Endodermal cell (in vitro differentiated cells): Measurements from ENCODE around the gene NUFIP1. TPM values are rescaled to one million over a fixed set of nuclear protein-coding genes. Genes with fewer than 3 reads are reported as not detected.

Experiments
- DNase-seq: peaks from one replicate; pipeline ENCODE4 v3.0.0-alpha.2; 2017
- H3K27ac ChIP-seq: 2 replicates; pipeline ENCODE4 v1.5.1; 2013; ENCODE audit warnings: mild to moderate bottlenecking, low read depth, low read length, moderate library complexity
- H3K27me3 ChIP-seq: 2 replicates; pipeline ENCODE4 v1.6.1; 2013; ENCODE audit warnings: mild to moderate bottlenecking, low read length, moderate library complexity; ENCODE audit not compliant: insufficient read depth, control insufficient read depth, poor library complexity, severe bottlenecking
- H3K36me3 ChIP-seq: 2 replicates; pipeline ENCODE4 v1.7.0; 2013; ENCODE audit warnings: mild to moderate bottlenecking, low read length, moderate library complexity; ENCODE audit not compliant: control insufficient read depth, insufficient read depth
- H3K4me1 ChIP-seq: one replicate; pipeline ENCODE4 v1.7.0; 2013; ENCODE audit warnings: low read length; ENCODE audit not compliant: control insufficient read depth, insufficient read depth
- H3K4me3 ChIP-seq: 2 replicates; pipeline ENCODE4 v1.5.1; 2013; ENCODE audit warnings: mild to moderate bottlenecking, low read length, moderate library complexity
- H3K9ac ChIP-seq: 2 replicates; pipeline ENCODE4 v1.6.1; 2013; ENCODE audit warnings: mild to moderate bottlenecking, low read length, moderate library complexity; ENCODE audit not compliant: poor library complexity, severe bottlenecking; ENCODE audit errors: extremely low read depth
- H3K9me3 ChIP-seq: 2 replicates; pipeline ENCODE4 v1.6.1; 2013; ENCODE audit warnings: mild to moderate bottlenecking, low read length, moderate library complexity; ENCODE audit not compliant: control insufficient read depth
- H3K27ac Mint-ChIP-seq: 2 replicates; pipeline ENCODE4 v1.8.0; 2020; ENCODE audit warnings: mixed read lengths
- H3K27me3 Mint-ChIP-seq: 2 replicates; pipeline ENCODE4 v1.8.0; 2021; ENCODE audit warnings: mild to moderate bottlenecking, mixed read lengths; ENCODE audit not compliant: insufficient read depth
- H3K36me3 Mint-ChIP-seq: 2 replicates; pipeline ENCODE4 v1.8.0; 2020; ENCODE audit warnings: low read depth, mixed read lengths
- H3K4me1 Mint-ChIP-seq: 2 replicates; pipeline ENCODE4 v1.8.0; 2020; ENCODE audit warnings: mixed read lengths
- H3K4me3 Mint-ChIP-seq: 2 replicates; pipeline ENCODE4 v1.8.0; 2020; ENCODE audit warnings: mild to moderate bottlenecking, moderate library complexity, mixed read lengths
- H3K9me3 Mint-ChIP-seq: 2 replicates; pipeline ENCODE4 v1.8.0; 2020; ENCODE audit warnings: mild to moderate bottlenecking, mixed read lengths
- CTCF ChIP-seq: fragments of 200-600 bp; sonication (generic); conservative IDR thresholded peaks from 2 replicates; pipeline ENCODE4 v1.5.0; 2021; ENCODE audit warnings: antibody characterized with exemption, mild to moderate bottlenecking
- WGBS, 2 experiments: methylation state at CpG; one replicate each; pipeline versions ENCODE4 v1.1.5 to v1.1.7; 2013; ENCODE audit warnings: missing lambda C conversion rate in 2 of 2, mixed read lengths in 1 of 2; ENCODE audit not compliant: insufficient coverage in 1 of 2, insufficient read length in 1 of 2; 5-methylcytosine and 5-hydroxymethylcytosine counted together
- total RNA-seq, 2 donors: library from RNA; stranded (reverse); fragmentation: NEBNext Ultra II Directional in 1 of 2; extraction: Animal tissue kit (Norgen Biotek cat#: 25700) in 1 of 2; gene quantifications; 2 replicates in 1 of 2; 3 replicates in 1 of 2; pipeline ENCODE4 v1.2.1, GENCODE V29; 2021

The NUFIP1 gene
- total RNA-seq, 2 donors from 2014 or later: 11.0 to 13.9 TPM

GRCh38 chr13:44976196-44976595 lies 13.1 kb downstream of the NUFIP1 start:
- TF ChIP-seq CTCF: no peak
- Mint-ChIP-seq H3K4me3 (no peak overlapping the region), H3K9me3 (no peaks in the 10 kb centered on the region)

GRCh38 chr13:44974056-44974793 lies 15.0 kb downstream of the NUFIP1 start:
- peaks cover 56% of the 10 kb centered on the region for H3K36me3 ChIP-seq
- H3K4me1 Mint-ChIP-seq: no peaks in the 10 kb centered on the region
- peaks cover 23% of the 10 kb centered on the region for H3K36me3 Mint-ChIP-seq
- no peak overlapping the region for H3K27ac Mint-ChIP-seq
- no peak overlapping the region for H3K9ac ChIP-seq
- no peaks in the 10 kb centered on the region for H3K27me3 Mint-ChIP-seq
- H3K27ac ChIP-seq: no peak overlapping the region
- no peaks in the 10 kb centered on the region for H3K27me3 ChIP-seq
- WGBS, 2 experiments: 90 to 97% methylated on average over 6 to 8 of the region's 9 CpGs
- TF ChIP-seq CTCF: no peak
- DNase-seq: no peak
- H3K9me3 ChIP-seq: no peaks in the 10 kb centered on the region
- H3K4me1 ChIP-seq: no peaks in the 10 kb centered on the region
- no peaks in the 10 kb centered on the region for H3K9me3 Mint-ChIP-seq
- H3K4me3 Mint-ChIP-seq: no peak overlapping the region
- H3K4me3 ChIP-seq: no peak overlapping the region

More at GRCh38 chr13:44976196-44976595, 13.1 kb downstream of the NUFIP1 start:
- Histone ChIP-seq H3K4me3 (no peak overlapping the region), H3K27me3 (no peaks in the 10 kb centered on the region), H3K4me1 (no peaks in the 10 kb centered on the region), H3K9me3 (no peaks in the 10 kb centered on the region), H3K36me3 (peaks cover 75% of the 10 kb centered on the region), H3K9ac (no peak overlapping the region), H3K27ac (no peak overlapping the region)
- DNase-seq: no peak
- Mint-ChIP-seq H3K27me3 (no peaks in the 10 kb centered on the region), H3K36me3 (peaks cover 24% of the 10 kb centered on the region), H3K4me1 (no peaks in the 10 kb centered on the region), H3K27ac (no peak overlapping the region)
- 92 to 96% methylated on average over 2 to 3 of the region's 3 CpGs for WGBS, 2 experiments

- Mint-ChIP-seq H3K27me3 (no peaks in the 10 kb centered on the region), H3K27ac (no peak overlapping the region), H3K4me3 (no peak overlapping the region), H3K9me3 (no peaks in the 10 kb centered on the region), H3K4me1 (no peaks in the 10 kb centered on the region), H3K36me3 (peaks cover 16% of the 10 kb centered on the region)
- no peak for DNase-seq
- Histone ChIP-seq H3K9me3 (no peaks in the 10 kb centered on the region), H3K36me3 (peaks cover 56% of the 10 kb centered on the region), H3K4me3 (no peak overlapping the region), H3K4me1 (no peaks in the 10 kb centered on the region), H3K27me3 (no peaks in the 10 kb centered on the region), H3K9ac (no peak overlapping the region), H3K27ac (no peak overlapping the region)
- 14% methylated on average over 1 of the region's 3 CpGs; no CpG with 5 or more reads in 1 of the 2 experiments for WGBS, 2 experiments
- peak; percentile 82 for TF ChIP-seq CTCF
These were observed 16.2 kb downstream of the NUFIP1 start for GRCh38 chr13:44972956-44973581.
